B cell (primary cell): ENCODE results near the gene DHRS1. TPM values are rescaled to one million over a fixed set of nuclear protein-coding genes. Genes with fewer than 3 reads are reported as not detected.

Source experiments
- ATAC-seq: fragments of 200-7000 bp; cut with Tn5 transposase; one replicate; pipeline ENCODE4 v1.10.0; 2021; ENCODE audit warnings: low read depth, mild to moderate bottlenecking, moderate number of reproducible peaks, moderate library complexity
- CTCF ChIA-PET: fragments of 350-600 bp; sonication (Branson Sonifier 250); formaldehyde crosslinking; loops from one replicate; lab custom pipeline; 2021; ENCODE audit warnings: antibody characterized with exemption, inconsistent platforms; lab: Charles Lee
- POLR2A ChIA-PET: fragments of 350-600 bp; sonication (Branson Sonifier 250); formaldehyde crosslinking; loops from one replicate; lab custom pipeline; 2021; ENCODE audit warnings: antibody characterized with exemption; lab: Charles Lee
- DNase-seq: peaks from one replicate; pipeline ENCODE4 v3.0.0; 2013
- H2AFZ ChIP-seq: 2 replicates; pipeline ENCODE4 v1.6.1; 2012; ENCODE audit warnings: mild to moderate bottlenecking, low read depth, low read length; ENCODE audit not compliant: insufficient read depth, poor library complexity, severe bottlenecking
- H3K27ac ChIP-seq, 2 donors: 1 replicate in 1 of 2; 2 replicates in 1 of 2; pipeline ENCODE4 v1.5.1; 2012 to 2013; ENCODE audit warnings: low read length in 2 of 2, mild to moderate bottlenecking in 2 of 2, moderate library complexity in 1 of 2
- H3K27me3 ChIP-seq, 4 experiments: fragments of 200-600 bp in 1 of 4; sonication (generic) in 1 of 4; replicated peaks in 1 of 4; 1 replicate in 2 of 4; 2 replicates in 2 of 4; pipeline versions ENCODE4 v1.6.1 to v1.7.0; 2013 to 2016; ENCODE audit warnings: low read length in 3 of 4, mild to moderate bottlenecking in 2 of 4, mixed read lengths in 1 of 4, moderate library complexity in 1 of 4; ENCODE audit not compliant: insufficient read depth in 4 of 4, control insufficient read depth in 3 of 4; ENCODE audit errors: control extremely low read depth in 1 of 4
- H3K36me3 ChIP-seq, 2 experiments: replicated peaks in 1 of 2; 1 replicate in 1 of 2; 2 replicates in 1 of 2; pipeline versions ENCODE4 v1.6.1 to v1.7.1; 2013; ENCODE audit warnings: low read length in 1 of 2; ENCODE audit not compliant: insufficient read depth in 2 of 2, control insufficient read depth in 1 of 2; ENCODE audit errors: control extremely low read depth in 1 of 2, extremely low read depth in 1 of 2
- H3K4me1 ChIP-seq, 2 donors: fragments of 200-600 bp in 1 of 2; sonication (generic) in 1 of 2; 1 replicate in 1 of 2; 2 replicates in 1 of 2; pipeline versions ENCODE4 v1.5.1 to v1.6.1; 2013 to 2017; ENCODE audit warnings: low read length in 2 of 2; ENCODE audit not compliant: control insufficient read depth in 2 of 2, insufficient read depth in 2 of 2
- H3K4me2 ChIP-seq: replicated peaks from 2 replicates; pipeline ENCODE3; 2012; ENCODE audit warnings: mild to moderate bottlenecking, low read depth, low read length; ENCODE audit not compliant: poor library complexity, severe bottlenecking
- H3K4me3 ChIP-seq, 5 experiments: fragments of 200-600 bp in 1 of 5; sonication (generic) in 1 of 5; 1 replicate in 3 of 5; 2 replicates in 2 of 5; pipeline versions ENCODE4 v1.5.1 to v1.7.0; 2011 to 2016; ENCODE audit warnings: low read length in 4 of 5, mild to moderate bottlenecking in 4 of 5, low read depth in 2 of 5, control low read depth in 1 of 5, moderate library complexity in 1 of 5; ENCODE audit not compliant: insufficient read depth in 1 of 5; ENCODE audit errors: control extremely low read depth in 1 of 5, extremely low read depth in 1 of 5
- H3K79me2 ChIP-seq: fragments of 200-600 bp; sonication (generic); one replicate; pipeline ENCODE4 v1.6.0; 2016; ENCODE audit warnings: low read length; ENCODE audit not compliant: control insufficient read depth, insufficient read depth
- H3K9ac ChIP-seq: fragments of 200-600 bp; sonication (generic); 2 replicates; pipeline ENCODE4 v1.6.1; 2017; ENCODE audit warnings: mild to moderate bottlenecking, low read length, moderate library complexity
- H3K9me3 ChIP-seq, 3 donors: one replicate each; pipeline versions ENCODE4 v1.6.1 to v1.7.1; 2013; ENCODE audit warnings: low read length in 2 of 3; ENCODE audit not compliant: control insufficient read depth in 2 of 3, insufficient read depth in 1 of 3; ENCODE audit errors: control extremely low read depth in 1 of 3
- H4K20me1 ChIP-seq: 2 replicates; pipeline ENCODE4 v1.6.0; 2012; ENCODE audit warnings: mild to moderate bottlenecking, low read length; ENCODE audit not compliant: insufficient read depth, control insufficient read depth, poor library complexity, severe bottlenecking
- H3K27ac Mint-ChIP-seq: one replicate; pipeline ENCODE4 v1.8.0; 2021; ENCODE audit warnings: mixed read lengths
- H3K27me3 Mint-ChIP-seq: one replicate; pipeline ENCODE4 v1.8.0; 2021; ENCODE audit warnings: mixed read lengths
- H3K4me1 Mint-ChIP-seq: one replicate; pipeline ENCODE4 v1.8.0; 2021; ENCODE audit warnings: mixed read lengths
- H3K4me3 Mint-ChIP-seq: one replicate; pipeline ENCODE4 v1.8.0; 2021; ENCODE audit warnings: mixed read lengths
- H3K9me3 Mint-ChIP-seq: one replicate; pipeline ENCODE4 v1.8.0; 2022; ENCODE audit warnings: mixed read lengths; ENCODE audit not compliant: insufficient read depth
- EZH2 ChIP-seq: IDR thresholded peaks from 2 replicates; pipeline ENCODE4 v1.6.1; 2012; ENCODE audit warnings: borderline replicate concordance, low read depth, mild to moderate bottlenecking, moderate library complexity, low read length; ENCODE audit not compliant: insufficient read depth, poor library complexity, severe bottlenecking
- WGBS: methylation state at CpG from one replicate; pipeline ENCODE4 v1.1.5; 2013; ENCODE audit warnings: missing lambda C conversion rate; ENCODE audit not compliant: insufficient coverage; 5-methylcytosine and 5-hydroxymethylcytosine counted together
- intact Hi-C: fragments of 100-400 bp; cut with micrococcal nuclease; formaldehyde crosslinking; loops from one replicate; pipeline ENCODE4 v1.10.0; 2022
- polyA plus RNA-seq: library from polyadenylated mRNA; depleted of rRNA; stranded (reverse); fragments of >200 nt; gene quantifications from 2 replicates; pipeline ENCODE4 v1.2.3, GENCODE V29; 2012
- total RNA-seq, 2 donors: library from RNA; stranded (reverse); fragments of 120-200 nt in 1 of 2; gene quantifications; 1 replicate in 1 of 2; 2 replicates in 1 of 2; pipeline versions ENCODE4 v1.2.3 to v1.2.4, GENCODE V29; 2013 to 2022
- TF ChIP-seq, protein P1 (sequence below): fragments of 200-600 bp; IDR thresholded peaks from one replicate; pipeline ENCODE4 v1.8.0; 2022; ENCODE audit warnings: antibody characterized with exemption, mild to moderate bottlenecking

The DHRS1 gene
- total and polyA plus RNA-seq, 2 donors (not counting 1 experiment from before 2014, with no cell fraction given) = 42.7 to 76.9 TPM

DNA sequence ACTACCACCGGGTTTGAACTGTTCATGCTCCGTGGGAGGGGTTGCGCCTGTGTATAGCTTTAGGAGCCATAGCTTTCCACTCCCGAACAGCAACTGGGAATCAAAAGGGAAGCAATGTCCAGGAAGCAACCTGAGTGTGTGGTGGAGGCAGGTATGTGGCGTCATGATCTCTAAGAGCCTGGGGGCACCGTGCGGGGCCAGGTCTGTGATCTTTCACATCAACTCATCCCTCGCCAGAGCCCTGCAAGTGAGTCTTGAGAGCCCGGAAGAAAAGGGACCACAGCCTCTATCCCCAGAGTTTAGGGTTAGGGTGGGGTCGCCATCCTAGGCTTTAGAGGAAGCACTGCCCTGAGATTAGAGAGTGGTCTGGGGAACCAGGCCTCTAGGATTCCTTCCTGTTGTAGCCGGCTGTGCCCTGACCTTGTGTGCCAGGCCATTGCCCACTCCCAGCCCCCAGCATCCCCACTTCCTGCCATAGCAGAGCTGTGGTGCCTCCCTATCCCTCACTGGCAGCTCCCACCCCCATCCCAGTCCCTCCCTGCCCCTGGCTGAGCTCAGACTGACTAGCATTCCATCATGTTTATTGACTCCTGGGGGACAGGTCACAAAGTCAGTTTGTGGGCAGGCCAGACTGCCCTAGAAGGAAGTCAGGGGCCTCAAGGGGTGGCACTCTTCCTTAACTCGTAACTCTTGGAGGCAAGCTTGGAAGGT, 36.0 kb upstream of the DHRS1 start:
- no peak overlapping the region for H3K4me3 ChIP-seq
- TF ChIP-seq EZH2 = no peak
- TF ChIP-seq, protein P1, sequence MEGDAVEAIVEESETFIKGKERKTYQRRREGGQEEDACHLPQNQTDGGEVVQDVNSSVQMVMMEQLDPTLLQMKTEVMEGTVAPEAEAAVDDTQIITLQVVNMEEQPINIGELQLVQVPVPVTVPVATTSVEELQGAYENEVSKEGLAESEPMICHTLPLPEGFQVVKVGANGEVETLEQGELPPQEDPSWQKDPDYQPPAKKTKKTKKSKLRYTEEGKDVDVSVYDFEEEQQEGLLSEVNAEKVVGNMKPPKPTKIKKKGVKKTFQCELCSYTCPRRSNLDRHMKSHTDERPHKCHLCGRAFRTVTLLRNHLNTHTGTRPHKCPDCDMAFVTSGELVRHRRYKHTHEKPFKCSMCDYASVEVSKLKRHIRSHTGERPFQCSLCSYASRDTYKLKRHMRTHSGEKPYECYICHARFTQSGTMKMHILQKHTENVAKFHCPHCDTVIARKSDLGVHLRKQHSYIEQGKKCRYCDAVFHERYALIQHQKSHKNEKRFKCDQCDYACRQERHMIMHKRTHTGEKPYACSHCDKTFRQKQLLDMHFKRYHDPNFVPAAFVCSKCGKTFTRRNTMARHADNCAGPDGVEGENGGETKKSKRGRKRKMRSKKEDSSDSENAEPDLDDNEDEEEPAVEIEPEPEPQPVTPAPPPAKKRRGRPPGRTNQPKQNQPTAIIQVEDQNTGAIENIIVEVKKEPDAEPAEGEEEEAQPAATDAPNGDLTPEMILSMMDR = no peak

More for the DNA sequence above, 36.0 kb upstream of the DHRS1 start:
- H3K27me3 Mint-ChIP-seq = peaks cover 17% of the 10 kb centered on the region
- ChIA-PET POLR2A (interaction anchor here (1.8 kb wide), 1 partner anchor 96 kb away, joined by 5 read pairs; no protein-coding TSS in a partner anchor), CTCF (interaction anchor here (0.7 to 16.1 kb wide), 5 partner anchors 10 to 95 kb away, joined by 3 to 650 read pairs (median 3); partner anchors contain the start of genes CBLN3 and KHNYN)
- peak; percentile 12 for DNase-seq
- intact Hi-C loops = loop anchor here (10.0 kb wide), 1 partner anchor 339 kb away; no protein-coding TSS in a partner anchor
- WGBS = 75% methylated on average over 6 of the region's 12 CpGs
- H3K4me1 ChIP-seq = peaks cover 55 to 62% of the 10 kb centered on the region in 2 donors
- peaks cover 15% of the 10 kb centered on the region for H3K79me2 ChIP-seq
- peaks cover 0 to 9% (median 0%) of the 10 kb centered on the region in 3 donors for H3K9me3 ChIP-seq
- no peak overlapping the region for H3K4me2 ChIP-seq
- H4K20me1 ChIP-seq = peaks cover 25% of the 10 kb centered on the region
- peaks cover 0 to 24% of the 10 kb centered on the region in 2 experiments for H3K36me3 ChIP-seq
- no peak overlapping the region for H3K27ac ChIP-seq
- H3K27me3 ChIP-seq = peaks cover 0 to 33% (median 16%) of the 10 kb centered on the region in 4 experiments
- no peaks in the 10 kb centered on the region for H3K9me3 Mint-ChIP-seq
- H3K27ac Mint-ChIP-seq = no peak overlapping the region
- H3K9ac ChIP-seq = no peak overlapping the region
- ATAC-seq = no peak
- no peak overlapping the region for H2AFZ ChIP-seq
- peak overlapping the region; percentile 47 for H3K4me3 Mint-ChIP-seq
- peaks cover 53% of the 10 kb centered on the region for H3K4me1 Mint-ChIP-seq
